ENCODE results near the gene ERG28.

Gene ERG28

DNA sequence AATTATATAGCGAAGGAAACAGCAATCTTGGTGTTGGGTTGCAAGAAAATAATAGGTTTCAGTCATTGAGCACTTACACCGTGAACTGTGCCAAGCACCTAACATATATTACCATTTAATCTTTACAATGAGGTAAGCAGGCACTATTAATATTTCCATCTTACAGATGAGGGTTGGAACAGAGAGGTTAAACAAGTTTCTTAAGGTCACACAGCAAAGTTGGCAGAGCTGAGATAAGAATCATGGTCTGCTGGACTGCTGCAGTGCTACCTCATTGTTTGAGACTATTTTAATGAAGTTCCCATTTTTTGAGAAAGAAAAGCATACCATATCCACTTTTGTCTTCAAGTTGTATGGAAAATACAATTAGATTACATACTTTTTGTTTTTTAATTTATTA lies 1.7 kb downstream of the ERG28 start:
- no peak for DNase-seq (ENCODE audit: low spot score)

DNA sequence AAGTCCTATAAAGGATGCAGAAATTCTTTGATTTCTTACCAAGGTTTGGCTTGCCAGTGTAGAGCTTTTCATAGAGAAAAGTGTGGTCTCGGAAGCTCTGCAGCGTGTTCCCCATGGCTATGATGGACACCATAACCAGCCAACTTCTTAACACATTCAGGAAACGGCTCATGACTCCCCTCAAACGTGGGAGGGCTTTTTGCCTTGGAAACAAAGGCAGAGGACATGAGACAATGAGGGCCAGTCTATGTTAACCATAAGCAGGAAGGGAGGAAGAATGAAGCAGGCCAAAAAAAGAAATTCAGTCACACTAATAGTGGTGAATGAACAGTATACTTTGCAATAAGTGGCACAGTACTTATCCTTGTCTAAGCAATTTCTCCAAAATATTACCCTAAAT lies 3.3 kb downstream of the ERG28 start:
- no peak for DNase-seq (ENCODE audit: low spot score)

DNA sequence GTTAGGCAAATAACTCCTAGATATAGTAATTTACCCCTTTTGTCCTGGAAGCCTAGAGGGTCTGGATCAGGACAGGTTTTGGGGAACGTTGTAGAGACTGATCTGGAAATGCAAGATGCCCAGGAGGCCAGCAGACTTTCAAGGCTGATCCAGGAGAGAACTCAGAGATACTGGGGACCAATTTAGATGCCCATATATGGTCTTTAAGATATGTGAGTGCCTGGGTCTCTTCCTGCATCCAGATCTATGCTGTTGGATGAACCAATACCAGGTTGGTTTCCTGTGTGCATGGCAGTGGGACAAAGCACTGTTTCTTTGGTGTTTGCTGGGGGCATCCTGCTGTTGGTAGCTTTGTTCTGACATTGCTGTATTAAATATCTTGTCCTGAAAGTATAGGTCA lies 5.4 kb downstream of the ERG28 start:
- no peak for DNase-seq (ENCODE audit: low spot score)

DNA sequence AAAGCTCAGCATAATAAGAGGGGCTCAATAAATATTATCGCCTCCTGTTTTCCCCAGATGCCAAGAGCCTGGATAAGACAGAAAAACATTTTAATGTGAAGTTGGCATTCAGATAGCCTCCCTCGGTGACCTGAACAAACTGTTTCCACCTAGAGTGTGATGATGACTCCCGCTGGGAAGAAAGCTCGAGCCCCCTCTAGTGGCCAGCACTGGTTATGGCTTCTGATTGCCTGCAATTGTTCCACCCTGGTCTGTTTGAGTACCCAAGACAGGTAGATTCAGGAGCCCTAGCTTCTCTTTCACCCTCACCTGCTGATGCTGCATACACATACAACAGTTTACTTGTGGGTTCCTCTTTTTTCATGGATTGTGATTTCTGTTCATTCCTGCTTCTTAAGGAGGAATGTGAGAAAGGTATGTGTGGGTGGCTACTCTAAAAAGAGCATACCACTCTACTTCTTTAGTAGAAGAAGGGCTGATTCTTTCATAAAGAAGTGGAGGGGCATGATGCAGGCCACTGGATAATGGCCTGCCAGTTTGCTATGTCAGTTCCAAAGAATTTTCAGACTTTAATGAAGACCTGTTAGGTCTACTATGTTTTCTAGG lies 6.4 kb downstream of the ERG28 start:
- peak; percentile 69 for DNase-seq (ENCODE audit: low spot score)

DNA sequence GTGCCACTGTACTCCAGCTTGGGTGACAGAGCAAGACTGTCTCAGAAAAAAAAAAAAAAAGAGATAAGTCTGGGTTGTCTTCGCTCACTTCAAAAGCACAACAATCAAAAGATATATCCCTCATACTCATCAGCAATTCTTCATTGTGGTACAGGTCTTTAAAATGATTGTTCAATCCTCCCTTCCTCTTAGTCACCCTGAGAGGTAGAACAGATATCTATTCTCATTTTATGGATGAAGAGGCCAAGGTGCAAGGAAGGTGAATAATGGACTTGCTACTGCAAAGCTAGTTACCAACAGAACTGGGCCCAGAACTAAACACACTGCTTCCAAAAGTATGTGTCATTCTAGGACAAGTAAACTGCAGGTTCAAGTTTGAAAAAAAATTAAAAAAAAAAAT lies 7.1 kb downstream of the ERG28 start:
- no peak for DNase-seq (ENCODE audit: low spot score)

DNA sequence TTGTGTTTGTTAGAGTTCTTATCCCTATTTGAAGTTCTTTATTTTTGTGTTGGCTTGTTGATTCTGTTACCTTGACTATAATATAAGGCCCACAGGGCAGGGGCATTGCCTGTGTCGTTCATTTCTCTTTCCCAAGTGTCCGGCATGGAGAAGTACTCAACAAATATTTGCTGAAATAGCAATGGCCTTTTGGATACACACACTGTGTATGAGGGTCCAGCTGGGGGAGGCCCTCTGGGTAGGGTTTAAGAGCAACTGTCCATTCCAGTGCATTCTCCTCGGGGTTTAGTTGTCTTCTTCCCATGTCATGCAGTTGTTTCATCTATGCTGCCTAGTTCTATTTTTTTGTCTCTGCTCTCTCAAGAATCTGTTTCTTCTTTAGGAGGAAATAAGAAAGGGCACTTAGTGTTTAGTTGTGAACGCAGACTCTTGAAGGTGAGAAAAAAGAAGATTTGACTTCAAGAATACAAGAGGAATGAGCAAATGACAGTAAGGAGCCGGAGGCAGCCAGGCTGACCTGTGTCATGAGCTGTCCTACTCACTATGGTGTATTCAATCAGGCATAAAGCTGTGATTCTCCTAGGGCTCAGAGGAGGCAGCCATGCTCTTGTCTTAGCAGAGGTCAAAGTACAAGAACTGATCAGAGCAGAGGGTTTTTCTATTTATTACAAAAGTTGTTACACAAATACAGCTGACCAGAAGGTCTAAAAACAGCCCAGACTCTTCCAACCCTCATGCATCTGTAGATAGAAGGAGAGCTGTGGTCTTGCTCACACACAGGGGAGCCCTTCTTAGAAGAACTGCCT lies 10.2 kb downstream of the ERG28 start:
- no peak for DNase-seq (ENCODE audit: low spot score)

DNA sequence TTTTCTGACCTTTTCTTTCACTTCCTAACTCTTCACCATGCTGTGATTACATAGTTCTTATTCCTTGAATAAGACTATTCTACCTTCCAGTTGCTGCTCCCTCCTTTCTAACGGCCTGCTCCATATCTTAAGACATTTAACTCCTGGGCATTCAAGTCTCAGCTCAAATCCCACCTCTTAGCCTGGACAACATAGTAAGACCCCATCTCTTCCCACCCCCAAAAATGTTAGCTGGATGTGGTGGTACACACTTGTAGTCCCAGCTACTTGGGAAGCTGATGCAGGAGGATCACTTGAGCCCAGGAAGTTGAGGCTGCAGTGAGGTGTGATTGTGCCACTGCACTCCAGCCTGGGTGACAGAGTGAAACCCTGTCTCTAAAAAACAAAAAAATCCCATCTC lies 10.9 kb downstream of the ERG28 start:
- no peak for DNase-seq (ENCODE audit: low spot score)

DNA sequence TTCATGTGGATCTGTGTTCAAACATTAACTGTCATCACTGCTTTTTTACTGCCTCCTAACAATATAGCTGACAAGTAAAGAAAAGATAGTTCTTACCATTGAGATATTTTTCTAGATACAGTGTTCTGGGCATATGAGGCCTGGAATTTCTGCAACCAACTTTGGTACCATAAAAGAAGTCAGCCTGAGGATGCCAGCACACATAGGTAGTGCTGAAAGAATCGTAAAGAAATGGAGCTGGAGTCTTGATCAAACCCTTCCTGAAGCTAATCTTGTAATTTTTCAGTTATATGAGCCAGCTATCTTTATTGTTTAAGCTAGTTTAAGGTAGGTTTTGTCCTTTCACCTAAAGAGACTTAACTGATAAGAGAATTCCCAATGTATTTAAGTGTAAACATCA lies 11.3 kb downstream of the ERG28 start:
- no peak for DNase-seq (ENCODE audit: low spot score)

DNA sequence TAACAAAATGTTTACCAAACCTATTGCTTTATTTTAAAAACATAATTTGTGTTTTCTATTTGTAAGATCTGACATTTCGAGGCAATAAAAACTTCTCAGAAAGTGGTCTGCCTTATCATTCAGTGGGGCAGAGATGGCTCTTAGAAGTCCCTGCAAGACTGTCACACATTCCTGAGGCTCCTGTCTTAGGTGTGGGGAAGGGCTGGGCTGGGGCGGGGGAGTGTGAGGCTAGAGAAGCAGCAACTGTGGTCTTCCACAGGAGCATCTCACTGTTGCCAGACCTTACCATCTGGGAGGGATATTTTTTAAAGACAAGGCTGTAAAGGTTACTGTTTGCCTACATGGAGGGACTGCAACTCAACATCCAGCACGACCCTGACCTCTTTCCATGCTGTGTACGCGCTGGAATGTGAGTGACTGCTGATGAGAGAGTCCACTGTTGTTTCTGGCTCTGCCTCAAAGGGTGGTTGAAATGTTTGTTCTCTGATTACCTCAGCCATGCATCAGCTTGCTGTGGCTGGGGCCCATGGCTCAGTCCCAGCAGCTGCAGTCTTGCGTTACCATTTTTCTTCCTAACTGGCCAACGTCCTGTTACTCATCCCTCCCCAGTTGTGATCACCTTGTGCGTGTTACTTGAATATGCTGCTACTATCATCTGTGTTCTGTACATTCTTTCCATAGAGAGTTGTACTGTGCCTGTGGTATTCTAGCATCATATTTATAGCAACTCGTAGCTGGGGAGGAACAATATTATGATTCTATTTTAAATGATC lies 12.4 kb downstream of the ERG28 start:
- DNase-seq (ENCODE audit: low spot score): no peak

DNA sequence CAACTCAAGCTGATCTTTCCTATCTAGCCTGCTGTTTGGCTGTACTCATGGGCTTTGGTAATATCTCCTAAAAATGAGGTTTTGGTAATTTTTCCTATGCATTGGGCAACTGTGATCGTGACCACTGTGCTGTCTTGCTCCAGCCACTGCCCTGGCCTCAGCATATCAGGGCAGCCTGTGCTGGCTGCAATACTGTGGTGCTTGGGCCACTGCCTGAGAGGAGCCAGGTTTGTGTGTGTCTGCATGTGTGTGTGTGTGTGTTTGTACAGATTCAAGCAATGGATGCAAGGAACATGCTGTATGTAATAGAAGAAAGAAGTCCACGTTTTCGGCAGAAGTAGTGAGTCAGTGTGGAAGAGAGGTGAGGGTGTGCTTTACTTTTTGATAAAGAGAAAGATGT lies 13.0 kb downstream of the ERG28 start:
- DNase-seq (ENCODE audit: low spot score): no peak

DNA sequence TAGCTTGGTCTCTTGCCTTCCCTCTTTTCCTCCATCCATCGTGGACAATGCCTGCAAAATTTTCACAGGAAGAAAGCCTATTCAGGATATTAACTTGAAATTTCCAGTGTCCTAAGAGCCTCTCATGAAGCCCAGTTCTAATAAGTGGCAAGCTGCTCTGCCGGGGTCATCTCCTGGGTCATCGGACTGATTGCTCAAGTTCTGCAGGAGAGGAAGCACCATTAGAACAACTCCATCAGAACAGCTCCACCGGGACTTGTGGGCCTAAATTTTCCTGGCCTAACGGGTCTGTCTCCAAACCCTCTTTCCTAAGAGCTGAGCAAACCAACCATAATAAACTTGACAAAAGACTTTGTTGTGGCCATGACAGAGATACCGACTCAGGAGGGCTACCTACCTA lies 13.9 kb downstream of the ERG28 start:
- DNase-seq (ENCODE audit: low spot score): no peak

DNA sequence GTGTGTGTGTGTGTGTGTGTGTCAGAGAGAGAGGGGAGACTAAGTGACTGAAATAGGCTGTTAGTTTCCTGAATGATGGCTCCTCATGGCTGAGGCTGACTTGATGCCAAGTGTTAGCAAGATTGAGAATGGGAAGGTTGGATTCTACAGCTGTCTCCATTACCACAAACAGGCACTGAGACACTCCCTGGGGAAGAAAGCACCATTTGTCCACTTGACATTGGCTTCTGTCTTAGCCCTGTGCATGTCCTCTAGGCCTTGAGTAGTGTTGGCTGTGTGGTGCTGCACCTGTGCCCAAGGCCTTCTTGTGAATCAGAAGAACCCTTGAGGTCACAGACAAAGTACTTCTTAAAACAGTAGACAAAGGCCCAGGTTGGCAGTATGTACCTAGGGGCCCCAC lies 15.6 kb downstream of the ERG28 start:
- no peak for DNase-seq (ENCODE audit: low spot score)

DNA sequence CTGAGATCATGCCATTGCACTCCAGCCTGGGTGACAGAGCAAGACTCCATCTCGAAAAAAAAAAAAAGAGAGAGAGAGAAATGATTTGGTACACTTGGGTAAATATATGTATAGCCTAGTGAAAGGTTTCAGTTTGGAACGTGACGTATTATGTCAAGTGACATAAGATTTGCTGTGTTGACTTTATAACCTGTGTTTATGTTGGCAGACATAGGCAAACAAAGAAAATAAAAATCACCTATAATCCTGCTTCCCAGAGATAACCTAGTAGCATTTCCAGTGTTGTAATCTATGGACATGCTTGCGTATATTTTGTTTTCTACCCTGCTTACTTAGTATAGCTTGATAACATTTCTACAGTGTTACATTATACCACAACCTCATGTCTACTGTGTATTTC lies 16.7 kb downstream of the ERG28 start:
- DNase-seq (ENCODE audit: low spot score): no peak

DNA sequence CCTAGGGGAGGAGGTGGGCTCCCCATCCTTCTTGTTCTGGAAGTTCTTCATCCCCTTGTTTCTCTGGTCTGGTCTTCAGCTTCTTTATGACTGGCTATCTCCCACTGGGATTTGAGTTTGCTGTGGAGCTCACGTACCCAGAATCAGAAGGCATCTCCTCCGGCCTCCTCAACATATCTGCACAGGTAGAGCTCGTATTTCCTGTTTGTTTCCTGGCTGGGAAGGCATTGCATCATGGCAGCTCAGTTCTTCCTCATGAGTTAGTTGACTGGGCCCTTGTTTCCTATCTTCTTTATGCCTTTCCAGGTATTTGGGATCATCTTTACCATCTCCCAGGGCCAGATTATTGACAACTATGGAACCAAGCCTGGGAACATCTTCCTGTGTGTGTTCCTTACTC lies 19.8 kb downstream of the ERG28 start:
- DNase-seq (ENCODE audit: low spot score): no peak

DNA sequence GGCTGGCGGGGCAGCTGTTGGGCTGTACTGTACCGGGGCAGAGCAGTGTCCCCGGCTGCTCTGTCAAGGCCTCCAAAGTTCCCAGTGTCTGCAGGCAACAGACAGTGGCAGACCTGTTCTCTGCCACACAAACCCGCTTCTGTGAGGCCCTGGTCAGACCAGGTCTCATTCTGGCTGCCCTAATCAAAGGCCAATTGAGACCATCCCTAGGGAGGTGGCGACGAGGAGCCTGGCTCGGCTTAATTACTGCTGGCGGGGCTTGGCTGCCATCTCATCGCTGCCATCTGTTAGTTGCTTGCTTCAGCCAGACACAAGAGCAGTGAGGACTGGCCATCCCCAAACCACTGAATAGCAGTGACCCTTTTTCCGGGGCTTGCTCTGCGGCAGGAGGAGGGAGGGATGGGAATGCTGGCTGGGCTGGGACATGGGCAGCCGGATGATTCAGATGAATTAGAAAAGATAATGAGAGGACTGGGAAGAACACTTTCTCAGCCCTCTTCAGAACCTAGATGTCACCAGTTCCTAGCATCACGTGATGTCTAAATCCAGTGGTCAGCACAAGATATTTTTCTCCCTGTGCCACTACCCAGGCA lies 24.5 kb downstream of the ERG28 start:
- DNase-seq (ENCODE audit: low spot score): no peak

DNA sequence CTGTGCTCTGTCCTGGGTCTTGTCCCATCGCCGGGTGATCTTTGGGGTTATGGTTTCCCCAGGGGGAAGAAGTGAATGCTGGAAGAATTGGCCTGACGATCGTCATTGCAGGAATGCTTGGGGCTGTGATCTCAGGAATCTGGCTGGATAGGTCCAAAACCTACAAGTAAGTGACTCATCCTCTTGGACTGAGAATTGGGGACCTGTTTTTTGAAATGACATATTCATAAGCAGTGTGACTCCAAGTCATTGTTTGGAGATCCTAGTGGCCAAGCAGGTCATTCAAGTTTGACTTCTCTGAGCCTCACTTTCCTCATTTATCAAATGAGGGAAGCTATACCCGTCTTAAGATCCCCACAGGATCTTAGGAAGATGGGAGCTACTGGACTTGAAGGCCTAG lies 25.8 kb downstream of the ERG28 start:
- no peak for DNase-seq (ENCODE audit: low spot score)

DNA sequence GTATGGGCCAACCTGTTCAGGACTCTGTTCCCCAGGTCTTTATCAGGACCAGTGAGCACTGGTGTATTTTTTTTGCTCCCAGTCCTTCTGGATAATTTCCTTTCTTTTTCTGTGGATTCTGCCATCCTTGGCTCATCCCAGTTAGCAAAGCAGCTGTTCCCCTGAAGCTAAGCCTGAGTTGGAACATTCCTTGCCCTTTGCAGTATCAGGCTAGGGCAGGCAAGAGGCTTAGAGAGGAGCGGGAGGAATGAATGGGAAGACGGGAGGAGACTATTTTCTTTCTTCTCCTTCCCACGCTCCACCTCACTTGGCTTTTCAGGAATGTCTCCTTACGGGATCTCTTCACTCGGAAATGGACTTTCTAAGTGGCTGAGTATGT lies 29.2 kb downstream of the ERG28 start:
- no peak for DNase-seq (ENCODE audit: low spot score)

DNA sequence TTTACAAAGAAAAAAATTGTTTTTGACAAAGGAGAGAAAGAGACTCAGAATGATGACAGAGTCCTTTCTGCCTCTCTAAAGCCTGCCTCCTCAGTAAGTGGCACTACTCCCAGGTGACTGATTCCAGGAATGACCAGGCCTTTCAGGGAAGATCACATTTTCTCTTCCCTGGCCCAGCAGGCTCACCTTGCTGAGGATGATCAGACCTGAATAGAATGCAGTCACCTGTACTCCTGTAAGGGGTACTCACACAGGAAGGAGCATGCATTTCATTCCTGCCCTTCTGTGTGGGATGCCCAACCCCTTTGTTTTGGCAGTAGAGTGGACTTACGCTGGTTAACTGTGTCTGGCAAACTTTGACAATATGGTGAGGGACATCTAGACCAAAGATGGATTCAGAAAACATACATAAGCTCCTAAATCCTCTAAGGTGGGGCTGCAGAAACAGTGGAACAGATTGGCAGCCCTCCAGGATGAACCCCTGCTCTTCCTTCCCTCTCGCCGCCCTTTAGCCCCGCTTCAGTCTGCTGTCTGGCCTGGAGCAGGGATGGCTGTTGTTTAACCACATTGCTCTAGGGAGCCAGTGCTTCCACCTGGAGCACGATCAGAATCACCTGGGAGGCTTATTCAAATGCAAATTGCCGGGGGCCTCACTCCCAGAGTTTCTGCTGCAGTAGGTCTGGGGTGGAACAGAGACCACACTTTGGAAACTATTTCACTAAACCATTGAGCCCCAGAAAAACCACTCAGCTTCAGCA lies 29.8 kb downstream of the ERG28 start:
- DNase-seq (ENCODE audit: low spot score): no peak

DNA sequence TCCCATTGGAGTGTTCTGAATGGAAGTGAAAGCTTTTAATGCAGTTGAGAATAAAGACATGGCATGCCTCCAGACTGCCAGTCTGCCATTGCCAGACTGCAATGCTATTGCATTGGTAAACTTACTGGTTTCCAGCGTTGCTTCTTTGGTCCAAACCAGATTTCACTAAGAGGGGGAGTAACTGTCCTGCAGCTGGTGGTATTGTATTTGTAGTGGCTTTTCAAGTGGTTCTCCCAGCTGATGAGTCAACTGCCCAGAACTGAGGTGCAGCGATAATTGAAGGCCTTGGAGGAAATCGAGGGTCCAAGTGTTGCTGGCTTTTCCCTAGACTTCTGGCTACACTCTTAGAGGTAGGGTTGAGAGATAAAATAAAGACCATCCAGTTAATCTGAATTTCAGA lies 31.9 kb downstream of the ERG28 start:
- DNase-seq (ENCODE audit: low spot score): no peak

DNA sequence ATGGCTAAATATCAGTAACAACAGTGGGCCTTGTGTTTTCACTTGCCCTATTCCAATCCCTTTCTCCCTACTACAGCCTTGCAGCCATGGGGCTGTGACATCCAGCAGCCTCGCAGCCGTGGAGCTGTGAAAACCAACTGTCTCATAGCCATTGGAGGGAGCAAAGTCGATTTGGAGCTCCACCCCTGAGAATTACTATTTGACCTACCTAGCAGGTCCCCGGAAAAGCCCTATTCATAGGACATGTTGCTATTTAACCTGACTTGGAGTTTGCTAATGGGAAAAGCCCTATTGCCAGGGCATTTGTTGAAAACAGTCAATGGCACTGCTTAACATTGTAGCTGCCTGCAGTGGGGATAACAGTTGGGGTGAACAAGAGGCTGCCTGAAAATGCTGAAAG lies 33.3 kb downstream of the ERG28 start:
- DNase-seq (ENCODE audit: low spot score): no peak

DNA sequence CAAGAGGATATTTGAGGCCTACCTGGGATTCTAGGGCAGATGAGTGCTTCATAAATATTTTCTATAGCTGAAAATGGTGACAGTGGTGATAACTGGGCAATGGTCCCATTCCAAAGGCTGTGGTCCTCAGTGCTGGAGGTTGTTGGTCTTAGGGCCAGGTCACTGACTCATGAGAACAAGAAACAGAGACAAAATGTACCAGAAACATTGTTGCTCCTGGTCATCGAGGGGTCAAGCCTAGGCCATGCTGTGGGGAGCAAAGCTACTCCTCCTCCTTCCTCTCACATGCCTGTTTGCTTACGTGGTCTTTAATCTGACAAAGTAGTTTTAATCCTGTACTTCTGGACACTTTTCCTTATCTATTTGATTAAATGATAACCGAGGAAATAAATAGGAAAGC lies 33.8 kb downstream of the ERG28 start:
- DNase-seq (ENCODE audit: low spot score): no peak

DNA sequence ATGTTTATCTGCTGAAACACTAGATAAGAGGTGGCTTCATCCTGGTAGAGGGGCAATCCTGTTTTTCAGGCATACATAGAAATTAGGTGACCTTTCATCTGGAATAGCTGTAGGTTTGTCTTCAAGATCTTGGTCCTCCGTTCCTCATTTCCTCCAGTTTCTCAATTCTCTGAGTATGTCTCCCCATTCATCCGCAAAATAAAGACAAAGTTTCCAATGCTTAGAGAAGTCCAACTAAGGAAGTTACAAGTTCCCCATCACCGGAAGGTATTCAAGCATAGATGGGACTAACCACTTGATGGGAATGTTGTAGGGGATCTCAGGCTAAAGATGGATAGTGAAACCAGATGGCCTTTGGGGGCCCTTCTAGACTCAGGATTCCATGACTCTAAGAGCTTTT lies 34.3 kb downstream of the ERG28 start:
- no peak for DNase-seq (ENCODE audit: low spot score)
